Brain pericyte (primary cell): Measurements from ENCODE around the gene NT5DC2.

Source experiments
- DNase-seq: peaks from one replicate; pipeline ENCODE4 v3.0.0-alpha.2; 2012; ENCODE audit warnings: low read depth, low spot score

Gene NT5DC2

DNA sequence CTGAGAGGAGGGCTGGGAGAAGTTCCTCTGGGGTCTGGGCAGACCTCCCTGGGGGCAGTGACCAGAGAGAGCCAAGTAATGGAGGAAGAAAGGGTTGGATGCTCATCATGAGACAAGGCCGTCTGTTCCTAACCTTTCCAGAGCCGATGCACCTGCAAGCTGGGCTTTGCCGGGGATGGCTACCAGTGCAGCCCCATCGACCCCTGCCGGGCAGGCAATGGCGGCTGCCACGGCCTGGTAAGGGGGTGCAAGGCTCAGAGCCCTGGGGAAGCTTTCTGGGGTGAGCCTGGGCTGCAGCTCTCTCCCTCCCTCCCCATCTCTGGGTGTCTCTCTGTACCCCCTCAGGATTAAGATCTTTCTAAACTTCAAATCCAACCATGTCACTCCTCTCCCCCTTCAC is 22.1 kb downstream of the NT5DC2 start:
- DNase-seq = no peak

DNA sequence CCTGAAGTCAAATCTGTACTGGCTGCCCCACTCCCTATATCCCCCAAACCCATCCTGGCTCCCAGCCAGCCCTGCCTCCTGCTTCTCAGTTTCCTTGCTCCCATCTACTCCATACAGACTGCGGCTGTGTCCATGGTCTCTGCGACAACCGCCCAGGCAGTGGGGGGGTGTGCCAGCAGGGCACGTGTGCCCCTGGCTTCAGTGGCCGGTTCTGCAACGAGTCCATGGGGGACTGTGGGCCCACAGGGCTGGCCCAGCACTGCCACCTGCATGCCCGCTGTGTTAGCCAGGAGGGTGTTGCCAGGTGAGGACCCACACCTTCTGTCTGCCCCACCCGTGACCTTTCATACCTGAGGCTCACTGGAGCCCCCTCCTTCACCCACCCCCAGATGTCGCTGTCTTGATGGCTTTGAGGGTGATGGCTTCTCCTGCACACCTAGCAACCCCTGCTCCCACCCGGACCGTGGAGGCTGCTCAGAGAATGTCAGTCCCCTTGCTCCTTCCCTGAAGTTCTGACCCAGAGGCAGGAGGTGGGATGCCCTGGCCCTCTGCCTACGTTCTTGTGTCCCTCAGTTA is 23.8 kb downstream of the NT5DC2 start:
- no peak for DNase-seq

DNA sequence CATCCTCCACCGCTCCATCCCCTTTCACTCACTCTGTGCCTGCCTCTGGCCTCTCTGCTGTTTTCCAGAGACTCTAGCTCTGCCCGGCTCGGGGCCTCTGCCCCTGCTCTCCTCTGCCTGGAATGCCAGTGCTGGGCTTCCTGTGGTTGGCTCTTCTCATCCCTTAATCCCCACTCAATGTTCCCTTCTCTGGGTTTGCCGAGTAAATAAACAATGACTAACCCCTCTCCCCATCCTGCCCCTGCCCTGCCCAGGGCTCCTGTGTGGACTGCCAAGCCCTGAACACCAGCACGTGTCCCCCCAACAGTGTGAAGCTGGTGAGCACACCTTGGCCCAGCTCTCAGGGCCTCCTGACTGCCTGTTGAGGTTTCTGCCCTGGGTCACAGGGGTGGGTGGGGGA is 26.3 kb downstream of the NT5DC2 start:
- DNase-seq = no peak

DNA sequence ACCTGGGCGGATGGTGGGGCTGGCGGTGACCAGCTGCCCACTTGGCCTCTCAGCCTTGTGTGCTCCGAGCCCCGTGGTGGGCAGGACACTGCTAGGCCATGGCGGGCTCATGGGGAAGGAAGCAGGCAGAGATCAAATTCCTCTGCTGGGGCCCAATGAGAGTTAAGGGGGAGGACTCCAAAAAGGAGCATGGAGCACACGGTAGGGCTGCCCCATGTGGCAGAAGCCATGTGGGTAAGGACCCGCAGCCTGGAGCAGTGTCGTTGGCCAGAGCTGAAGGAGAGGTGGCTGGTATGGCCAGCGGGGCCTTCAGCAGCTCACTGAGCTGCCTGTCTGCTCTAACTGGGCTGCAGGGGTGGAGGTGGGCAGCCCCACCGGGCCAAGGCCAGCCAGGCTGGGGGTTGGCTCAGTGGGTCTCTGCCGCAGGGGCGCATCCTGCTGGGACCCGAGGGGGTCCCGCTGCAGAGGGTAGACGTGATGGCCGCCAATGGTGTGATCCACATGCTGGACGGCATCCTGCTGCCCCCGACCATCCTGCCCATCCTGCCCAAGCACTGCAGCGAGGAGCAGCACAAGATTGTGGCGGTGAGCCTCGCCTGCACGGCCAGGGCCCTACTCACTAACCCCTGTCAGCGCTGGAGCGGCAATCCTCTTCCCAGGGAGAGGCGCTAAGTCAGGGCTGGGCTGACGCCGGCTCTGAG is 27.2 kb downstream of the NT5DC2 start:
- no peak for DNase-seq

DNA sequence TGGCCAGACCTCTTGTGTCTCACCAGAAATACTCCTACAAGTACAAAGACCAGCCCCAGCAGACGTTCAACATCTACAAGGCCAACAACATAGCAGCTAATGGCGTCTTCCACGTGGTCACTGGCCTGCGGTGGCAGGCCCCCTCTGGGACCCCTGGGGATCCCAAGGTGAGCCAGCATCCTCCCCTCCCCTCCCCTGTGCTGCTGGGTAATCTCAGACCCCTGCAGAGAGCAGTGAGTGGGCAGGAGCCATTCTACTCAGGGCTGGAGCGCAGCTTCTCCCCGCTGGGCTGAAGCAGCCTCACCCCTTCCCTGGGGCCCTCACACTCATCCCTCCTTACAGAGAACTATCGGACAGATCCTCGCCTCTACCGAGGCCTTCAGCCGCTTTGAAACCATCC is 28.7 kb downstream of the NT5DC2 start:
- DNase-seq = no peak

DNA sequence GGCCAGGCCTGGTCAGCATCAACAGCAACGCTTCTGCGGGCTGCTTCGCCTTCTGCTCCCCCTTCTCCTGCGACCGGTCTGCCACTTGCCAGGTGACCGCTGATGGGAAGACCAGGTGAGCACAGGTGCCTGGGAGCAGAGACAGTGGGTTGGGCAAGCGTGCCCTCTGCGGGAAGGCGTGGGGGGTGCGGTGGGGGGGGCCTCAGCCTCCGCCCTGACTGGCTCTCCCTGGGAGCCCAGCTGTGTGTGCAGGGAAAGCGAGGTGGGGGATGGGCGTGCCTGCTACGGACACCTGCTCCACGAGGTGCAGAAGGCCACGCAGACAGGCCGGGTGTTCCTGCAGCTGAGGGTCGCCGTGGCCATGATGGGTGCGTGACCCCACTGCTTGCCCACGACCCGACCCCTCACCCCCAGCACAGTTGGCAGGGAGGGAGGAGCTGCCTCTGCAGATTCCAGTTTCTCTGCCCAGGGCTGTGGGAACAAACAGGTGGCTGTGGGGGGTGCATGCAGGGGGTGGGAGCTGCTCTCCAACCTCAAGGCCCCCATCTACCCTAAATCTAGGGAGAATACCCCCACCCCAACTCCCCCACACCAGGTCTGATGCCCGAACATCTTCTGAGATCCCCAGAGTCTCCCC is 29.8 kb downstream of the NT5DC2 start:
- DNase-seq = no peak

DNA sequence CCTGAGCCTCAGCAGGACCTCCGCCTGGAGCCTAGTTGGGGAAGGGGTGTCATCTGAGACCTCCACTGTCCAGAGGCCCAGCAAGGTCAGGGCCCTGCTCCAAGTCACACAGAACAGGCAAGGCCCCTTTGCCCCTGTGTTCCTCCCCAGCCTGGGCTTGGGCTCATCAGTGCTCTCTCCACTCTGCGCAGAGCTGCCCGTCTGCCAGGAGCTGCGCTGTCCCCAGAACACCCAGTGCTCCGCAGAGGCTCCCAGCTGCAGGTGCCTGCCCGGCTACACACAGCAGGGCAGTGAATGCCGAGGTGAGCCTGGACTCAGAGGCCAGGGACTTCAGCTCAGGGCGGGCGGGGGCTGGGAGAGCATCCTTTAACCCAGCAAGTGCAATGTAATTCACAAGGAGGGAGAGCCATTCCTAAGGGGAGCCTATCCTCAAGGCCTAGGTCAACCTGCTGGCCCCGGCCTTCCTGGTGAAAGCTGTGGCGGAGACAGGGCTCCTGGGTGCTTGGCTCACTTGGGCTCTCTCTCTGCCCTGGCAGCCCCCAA is 30.8 kb downstream of the NT5DC2 start:
- no peak for DNase-seq

DNA sequence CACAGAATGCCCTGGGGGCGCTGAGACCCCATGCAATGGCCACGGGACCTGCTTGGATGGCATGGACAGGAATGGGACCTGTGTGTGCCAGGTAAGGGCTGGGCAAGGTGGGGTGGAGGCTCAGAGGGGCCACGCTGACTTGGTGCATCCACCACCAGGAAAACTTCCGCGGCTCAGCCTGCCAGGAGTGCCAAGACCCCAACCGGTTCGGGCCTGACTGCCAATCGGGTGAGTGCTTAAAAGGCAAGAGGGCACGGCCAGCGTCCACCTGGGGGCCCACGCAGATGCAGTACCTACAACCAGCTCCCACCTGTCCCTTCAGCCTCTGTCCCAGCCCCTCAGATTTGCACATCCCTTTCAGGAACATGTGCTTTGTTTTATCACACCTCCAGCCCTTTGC is 31.7 kb downstream of the NT5DC2 start:
- no peak for DNase-seq

DNA sequence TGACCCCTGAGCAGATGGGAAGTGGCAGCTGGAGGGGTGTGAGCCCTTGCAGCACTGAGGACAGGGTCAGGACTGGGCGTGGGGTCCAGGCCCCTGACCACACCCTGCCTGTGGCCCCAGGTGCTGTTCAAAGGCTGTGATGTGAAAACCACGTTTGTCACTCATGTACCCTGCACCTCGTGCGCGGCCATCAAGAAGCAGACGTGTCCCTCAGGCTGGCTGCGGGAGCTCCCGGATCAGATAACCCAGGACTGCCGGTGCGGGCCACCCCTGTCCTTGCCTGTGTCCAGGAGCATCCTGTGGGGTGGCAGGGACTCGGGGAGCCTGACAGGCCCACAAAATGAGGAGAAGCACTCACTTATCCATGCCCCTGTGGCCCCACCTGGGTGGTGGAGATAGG is 32.6 kb downstream of the NT5DC2 start:
- no peak for DNase-seq

DNA sequence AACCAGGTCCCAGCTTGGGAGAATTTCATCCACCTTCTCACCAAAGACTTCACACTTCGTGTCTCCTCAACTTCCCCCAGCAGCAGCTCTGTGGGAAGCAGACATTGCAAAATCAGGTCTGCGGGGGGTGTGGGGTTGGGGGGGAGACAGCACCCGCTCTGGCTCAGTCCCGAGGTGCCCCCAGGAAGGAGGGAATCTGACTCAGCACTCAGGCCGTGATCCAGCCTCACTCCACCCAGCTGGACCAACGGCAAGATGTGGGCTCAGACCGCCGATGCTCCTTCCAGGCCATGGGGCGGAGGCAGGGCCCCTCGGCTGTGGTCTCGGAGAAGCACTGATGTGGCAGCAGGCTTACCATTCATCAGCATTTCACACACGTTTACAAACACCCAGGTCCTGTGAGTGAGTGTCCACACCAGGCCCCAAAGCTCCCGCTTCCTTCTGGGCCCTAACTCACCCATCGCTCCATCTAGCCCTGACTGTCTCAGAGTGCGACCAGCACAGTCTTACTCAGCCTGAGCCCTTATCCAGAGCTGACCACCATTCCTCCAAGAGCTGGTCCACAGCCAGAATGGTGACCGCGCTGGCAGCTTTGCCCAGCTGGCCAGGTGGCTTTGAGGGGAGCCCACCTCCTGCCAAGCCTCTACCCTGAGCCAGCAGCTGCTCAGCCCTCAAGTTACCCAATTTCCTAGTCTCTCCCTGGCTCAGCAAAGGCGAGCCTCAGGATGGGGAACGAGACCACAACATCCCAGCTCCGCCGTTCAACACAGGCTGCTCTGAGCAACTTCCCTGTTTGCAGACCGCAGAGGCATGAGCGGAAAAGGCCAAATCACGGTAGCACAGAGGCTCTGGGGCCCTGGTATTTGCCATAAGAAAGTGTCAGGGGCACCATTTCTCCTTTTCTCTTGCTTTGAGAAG is 35.3 kb downstream of the NT5DC2 start:
- DNase-seq = no peak

DNA sequence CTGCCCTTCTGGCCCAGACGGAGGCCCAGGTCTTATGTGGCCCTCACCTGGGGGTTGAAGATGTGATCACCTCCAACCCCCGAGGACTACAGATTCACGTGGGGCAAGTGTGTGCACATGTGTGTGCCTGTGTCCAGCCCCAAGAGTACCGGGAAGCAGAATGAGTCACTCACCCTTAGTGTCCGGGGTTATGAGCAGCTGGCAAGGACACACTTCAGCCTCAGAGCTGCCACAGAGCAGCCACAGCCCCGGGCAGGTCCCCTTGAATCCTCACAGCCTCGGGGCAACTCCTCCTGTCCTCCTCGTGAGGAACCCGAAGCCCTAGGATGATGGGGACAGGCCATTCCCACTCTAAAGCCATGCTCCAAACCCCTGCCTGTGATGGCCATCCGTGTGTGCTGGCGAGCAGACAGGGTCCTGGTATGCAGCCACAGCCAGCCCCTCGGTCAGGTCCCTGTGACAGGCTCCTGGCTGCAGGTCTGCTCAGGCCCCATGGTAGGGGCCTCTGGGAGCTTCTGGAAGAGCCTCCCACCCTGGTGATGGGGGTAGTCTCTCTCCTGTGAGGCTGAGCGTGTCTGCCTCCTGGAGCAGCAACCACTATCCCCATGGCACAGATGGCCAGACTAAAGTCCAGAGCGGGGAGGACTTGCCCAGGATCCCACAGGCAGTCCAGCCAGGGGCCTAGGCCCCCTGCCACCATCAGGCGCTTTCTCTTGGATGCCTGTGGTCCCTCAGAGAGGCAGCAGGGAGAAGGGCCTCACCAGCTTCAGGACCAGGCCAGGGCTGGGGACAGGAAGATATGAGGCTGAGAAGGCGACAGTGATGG is 37.7 kb downstream of the NT5DC2 start:
- DNase-seq = no peak

DNA sequence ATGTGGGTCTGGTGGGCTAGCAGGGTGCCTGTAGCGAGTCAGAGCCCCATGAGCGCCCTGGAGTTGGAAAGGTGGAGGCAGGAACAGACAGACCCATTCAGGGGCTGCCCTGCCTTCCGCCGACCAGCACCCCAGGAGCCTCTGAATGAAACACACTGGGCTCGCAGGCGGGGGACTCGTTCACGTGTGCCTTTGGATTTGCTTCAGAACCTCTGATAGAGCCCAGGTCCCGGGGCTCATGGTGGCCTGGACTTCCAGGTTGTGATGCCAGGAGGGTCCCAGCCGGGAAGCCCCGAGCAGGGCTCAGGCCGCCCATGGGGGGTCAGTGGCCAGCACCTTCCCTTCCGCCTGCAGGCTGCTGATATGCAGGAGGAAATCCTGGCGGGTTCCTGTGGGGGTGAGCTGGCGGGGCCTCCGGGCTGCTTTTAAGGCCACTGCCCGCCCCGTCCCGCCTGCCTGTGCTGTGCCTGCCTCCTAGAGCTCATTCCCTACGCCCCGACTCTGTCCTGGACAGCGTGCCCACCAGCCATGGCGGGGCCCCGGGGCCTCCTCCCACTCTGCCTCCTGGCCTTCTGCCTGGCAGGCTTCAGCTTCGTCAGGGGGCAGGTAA is 38.7 kb downstream of the NT5DC2 start, which contains the start of gene STAB1:
TSS of gene STAB1 (plus strand) at position 453 of the 610 bp plus-strand sequence. CDS start at position 529, 76 bp downstream.
- DNase-seq = no peak

DNA sequence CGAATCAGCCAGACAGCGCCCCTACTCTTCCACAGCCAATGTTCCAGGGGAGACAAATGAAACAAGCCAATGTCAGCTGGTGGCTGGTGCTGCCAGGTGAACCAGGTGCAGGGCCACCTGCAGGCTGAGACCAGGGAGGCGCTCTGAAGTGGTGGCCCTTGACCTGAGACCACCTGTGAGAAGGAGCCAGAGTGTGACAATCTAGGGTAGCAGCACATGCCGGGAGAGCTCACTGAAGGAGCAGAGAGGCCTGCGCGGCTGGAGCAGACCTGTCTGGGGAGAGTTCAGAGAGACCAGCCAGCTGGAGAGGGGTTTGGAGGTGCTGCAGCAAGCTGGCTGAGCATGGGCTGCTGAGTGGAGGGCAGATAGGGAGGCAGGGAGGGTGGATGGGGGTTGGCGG is 39.2 kb downstream of the NT5DC2 start:
- no peak for DNase-seq

DNA sequence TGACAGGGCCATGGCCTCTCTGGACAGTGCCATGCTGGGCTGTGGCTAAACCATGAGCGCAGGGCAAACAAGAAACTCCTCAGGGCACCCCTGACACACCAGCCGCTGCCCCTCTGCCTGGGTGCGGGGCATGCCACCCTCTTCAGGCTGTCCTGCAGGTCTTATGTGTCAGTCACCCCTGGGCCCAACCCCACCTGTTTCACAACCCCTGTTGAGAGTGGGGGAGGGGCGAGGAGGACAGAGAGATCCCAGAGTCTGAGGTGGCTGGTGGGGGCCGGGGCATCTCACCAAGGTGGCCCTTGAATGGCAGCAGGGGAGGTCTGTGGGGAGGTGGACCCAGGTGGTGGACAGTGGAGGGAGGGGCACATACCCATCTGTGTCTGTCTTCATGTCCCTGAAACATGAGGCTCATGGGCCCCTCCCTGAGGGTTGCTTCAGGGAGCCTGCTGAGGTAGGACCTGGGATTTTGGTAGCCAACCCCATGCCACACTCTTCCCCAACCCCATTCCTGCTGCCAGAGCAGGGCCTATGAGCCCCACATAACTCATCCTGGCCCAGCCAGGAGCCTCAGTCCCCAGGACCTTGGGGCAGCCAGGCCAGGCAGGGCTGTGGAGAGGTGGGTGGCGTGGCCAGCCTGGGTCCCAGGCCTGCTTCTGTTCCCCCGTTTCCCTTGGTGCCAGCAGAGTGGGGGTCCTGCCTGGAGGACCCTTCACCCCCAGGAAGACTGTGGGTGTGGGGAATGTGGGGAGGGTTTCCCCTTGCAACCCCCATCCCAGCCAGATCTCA is 40.2 kb downstream of the NT5DC2 start:
- DNase-seq = no peak

DNA sequence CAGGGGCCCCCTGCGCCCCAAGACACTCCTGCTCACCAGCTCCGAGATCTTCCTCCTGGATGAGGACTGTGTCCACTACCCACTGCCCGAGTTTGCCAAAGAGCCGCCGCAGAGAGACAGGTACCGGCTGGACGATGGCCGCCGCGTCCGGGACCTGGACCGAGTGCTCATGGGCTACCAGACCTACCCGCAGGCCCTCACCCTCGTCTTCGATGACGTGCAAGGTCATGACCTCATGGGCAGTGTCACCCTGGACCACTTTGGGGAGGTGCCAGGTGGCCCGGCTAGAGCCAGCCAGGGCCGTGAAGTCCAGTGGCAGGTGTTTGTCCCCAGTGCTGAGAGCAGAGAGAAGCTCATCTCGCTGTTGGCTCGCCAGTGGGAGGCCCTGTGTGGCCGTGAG is 41.6 kb downstream of the NT5DC2 start:
- DNase-seq = no peak

DNA sequence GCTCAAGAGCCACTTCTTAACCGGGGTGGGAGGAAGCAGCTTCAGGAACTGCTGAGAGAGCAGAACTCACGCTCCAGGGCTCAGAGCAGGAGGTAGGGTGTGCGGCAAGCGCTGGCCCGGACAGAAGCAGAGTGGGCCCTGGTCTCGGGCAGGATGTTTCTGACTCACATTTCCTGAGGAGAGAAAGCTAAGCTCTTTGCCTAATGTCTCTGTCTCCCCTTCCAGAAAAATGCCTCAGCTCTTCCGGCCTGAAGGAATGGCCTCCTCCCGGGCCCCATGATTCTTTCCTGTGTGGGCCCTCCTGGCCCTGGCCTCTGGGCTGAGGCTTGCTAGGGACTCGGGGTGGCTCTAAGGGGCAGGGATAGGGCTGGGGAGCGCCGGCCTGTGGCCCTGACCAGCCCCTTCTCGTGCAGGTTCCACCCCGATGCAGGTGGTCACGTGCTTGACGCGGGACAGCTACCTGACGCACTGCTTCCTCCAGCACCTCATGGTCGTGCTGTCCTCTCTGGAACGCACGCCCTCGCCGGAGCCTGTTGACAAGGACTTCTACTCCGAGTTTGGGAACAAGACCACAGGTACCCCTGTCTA is 42.6 kb downstream of the NT5DC2 start:
- no peak for DNase-seq

DNA sequence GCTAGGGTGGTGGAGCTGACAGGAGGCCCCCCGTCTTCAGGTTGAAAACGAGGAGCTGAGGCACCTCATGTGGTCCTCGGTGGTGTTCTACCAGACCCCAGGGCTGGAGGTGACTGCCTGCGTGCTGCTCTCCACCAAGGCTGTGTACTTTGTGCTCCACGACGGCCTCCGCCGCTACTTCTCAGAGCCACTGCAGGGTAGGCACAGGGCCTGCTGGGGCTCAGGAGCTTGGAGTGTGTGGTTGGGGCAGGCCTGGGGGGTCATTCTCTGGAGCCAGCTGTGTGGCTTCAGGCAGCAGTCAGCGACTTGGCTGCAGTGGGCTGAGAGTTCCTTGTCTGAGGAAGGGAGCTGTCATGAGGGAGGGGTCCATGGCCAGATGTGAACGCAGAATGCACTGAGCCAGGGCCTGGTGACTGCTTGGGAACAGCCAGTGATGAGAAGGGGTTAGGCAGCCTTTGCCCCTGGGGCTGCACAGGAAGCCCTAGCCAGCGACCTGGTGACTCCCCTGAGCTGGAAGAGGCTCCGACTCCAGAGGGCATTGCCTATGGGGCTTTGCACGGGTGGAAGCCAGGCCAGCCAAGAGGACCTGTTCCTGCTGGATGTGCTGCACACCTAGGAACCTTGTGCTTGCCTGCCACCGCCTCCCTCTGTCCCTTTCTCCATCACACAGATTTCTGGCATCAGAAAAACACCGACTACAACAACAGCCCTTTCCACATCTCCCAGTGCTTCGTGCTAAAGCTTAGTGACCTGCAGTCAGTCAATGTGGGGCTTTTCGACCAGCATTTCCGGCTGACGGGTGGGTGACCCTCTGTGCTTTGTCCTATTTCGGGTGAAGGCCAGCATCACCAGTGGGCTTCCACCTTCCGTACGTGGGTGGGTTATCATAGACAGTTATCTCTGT is 43.4 kb downstream of the NT5DC2 start:
- no peak for DNase-seq

DNA sequence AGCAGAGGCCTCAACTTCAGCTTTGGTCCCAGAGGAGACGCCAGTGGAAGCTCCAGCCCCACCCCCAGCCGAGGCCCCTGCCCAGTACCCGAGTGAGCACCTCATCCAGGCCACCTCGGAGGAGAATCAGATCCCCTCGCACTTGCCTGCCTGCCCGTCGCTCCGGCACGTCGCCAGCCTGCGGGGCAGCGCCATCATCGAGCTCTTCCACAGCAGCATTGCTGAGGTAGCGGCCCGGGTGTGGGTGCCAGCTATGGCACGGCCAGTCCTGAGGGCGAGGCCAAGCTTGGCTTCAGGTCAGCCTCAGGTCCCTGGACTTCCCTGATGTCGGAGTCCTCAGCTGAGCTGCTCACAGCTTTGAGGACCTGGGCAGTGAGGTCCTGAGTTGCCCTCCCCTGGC is 44.2 kb downstream of the NT5DC2 start:
- DNase-seq = no peak
